ENCODE data around the gene ENAH.

Gene ENAH

DNA sequence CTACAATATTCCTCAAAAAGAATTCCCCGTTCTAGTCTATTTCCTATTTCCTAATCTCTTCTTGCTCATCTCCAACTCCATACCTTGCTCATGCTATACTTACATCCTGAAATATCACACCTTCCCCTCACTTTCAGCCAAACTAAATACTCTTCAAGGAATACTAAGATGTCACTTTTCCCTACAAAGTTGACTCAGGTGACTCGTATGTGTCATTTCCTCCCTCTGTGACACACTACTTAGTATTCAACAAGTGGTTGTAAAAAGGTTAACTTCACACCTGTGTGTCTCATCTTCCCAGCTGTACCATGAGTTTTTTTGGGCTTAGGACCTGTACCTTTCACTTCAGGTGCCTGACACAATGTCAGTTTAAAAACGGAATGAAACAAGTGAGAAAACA is 143.2 kb downstream of the ENAH start:
- TF ChIP-seq, protein P1, sequence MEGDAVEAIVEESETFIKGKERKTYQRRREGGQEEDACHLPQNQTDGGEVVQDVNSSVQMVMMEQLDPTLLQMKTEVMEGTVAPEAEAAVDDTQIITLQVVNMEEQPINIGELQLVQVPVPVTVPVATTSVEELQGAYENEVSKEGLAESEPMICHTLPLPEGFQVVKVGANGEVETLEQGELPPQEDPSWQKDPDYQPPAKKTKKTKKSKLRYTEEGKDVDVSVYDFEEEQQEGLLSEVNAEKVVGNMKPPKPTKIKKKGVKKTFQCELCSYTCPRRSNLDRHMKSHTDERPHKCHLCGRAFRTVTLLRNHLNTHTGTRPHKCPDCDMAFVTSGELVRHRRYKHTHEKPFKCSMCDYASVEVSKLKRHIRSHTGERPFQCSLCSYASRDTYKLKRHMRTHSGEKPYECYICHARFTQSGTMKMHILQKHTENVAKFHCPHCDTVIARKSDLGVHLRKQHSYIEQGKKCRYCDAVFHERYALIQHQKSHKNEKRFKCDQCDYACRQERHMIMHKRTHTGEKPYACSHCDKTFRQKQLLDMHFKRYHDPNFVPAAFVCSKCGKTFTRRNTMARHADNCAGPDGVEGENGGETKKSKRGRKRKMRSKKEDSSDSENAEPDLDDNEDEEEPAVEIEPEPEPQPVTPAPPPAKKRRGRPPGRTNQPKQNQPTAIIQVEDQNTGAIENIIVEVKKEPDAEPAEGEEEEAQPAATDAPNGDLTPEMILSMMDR (IDR thresholded peaks at IDR 0.05; ENCODE audit: low read depth, low read length, missing control alignments) = no peak
- DNase-seq (ENCODE audit: low read depth) = no peak
- no peak overlapping the region for H3K4me3 ChIP-seq (ENCODE audit: low read depth, low read length)

DNA sequence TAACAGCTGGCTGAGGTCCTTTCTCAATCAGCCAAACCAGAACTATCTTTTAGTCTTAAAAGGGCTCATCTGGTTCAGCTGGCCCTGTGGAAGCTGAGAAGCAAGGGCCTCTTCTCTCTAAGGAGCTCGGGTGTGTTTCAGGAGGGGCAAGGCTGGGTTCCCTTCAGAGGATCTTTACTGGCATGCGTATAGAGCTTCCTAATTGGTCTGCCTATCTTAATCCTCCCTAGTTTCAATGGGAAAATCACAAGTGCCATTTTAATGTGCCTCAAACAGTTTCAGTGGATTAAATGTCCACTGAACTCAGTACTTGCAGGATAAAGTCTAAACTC is 143.6 kb downstream of the ENAH start:
- TF ChIP-seq, protein P1 (IDR thresholded peaks at IDR 0.05; ENCODE audit: low read depth, low read length, missing control alignments) = no peak
- DNase-seq (ENCODE audit: low read depth) = no peak
- H3K4me3 ChIP-seq (ENCODE audit: low read depth, low read length) = no peak overlapping the region

DNA sequence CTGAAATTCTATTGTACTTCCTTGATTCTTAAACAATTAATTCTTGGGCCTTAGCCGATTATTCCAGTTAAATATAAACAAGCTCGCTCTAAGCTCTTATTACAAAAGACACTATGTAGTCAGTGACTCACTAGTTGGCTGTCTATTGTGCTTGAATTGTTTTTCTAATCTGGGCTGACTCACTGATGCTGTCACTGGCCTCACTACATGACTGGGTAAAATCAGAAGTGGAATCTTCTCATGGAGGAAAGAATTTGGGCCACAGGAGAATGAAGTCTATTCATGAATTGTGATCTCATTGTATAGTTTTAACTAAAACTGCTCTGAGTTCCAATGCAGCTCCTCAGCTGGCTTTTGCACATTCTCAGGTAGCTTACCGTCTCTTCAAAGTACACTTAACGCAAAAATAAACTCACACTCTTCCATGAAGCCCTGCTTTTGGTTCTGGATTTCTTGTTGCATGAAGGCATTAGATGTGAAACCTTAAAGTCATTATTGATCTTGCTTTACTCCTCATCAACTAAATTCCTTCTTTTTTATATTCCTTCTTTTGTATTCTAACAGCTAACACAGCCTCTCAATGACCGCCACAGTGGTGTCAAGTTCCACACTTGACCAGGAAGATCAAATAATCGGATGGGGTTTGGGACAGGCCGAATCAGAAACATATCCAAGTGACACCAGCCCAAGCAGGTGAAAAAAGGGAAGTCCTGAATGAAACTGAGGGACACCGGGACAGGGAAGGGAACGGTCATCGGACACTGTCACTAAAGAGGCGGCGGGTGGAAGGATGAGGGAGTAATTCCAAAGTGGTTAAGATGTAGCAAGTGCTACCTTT is 144.2 kb downstream of the ENAH start:
- no peak for DNase-seq (ENCODE audit: low read depth)
- no peak overlapping the region for H3K4me3 ChIP-seq (ENCODE audit: low read depth, low read length)
- TF ChIP-seq, protein P1 (IDR thresholded peaks at IDR 0.05; ENCODE audit: low read depth, low read length, missing control alignments) = no peak

DNA sequence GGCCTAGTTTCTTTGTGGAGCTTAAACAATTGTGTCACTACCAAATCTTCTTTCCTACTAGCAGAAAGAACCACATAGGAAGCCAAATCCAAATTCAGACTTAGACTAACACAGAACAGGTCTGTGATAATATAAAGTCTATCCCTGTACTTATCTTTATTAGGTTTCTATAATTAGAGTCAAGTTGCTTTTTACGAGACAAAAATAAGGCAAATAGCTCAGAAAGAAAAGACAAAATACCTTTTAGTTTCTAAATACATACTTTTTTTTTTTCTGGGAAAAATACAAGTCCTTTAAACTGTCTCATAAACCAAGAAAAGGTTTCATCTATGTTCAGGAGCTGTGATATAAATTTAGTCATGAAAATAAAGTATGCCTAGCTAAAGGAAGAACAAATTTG is 146.2 kb downstream of the ENAH start:
- no peak for DNase-seq (ENCODE audit: low read depth)
- TF ChIP-seq, protein P1 (IDR thresholded peaks at IDR 0.05; ENCODE audit: low read depth, low read length, missing control alignments) = no peak
- no peak overlapping the region for H3K4me3 ChIP-seq (ENCODE audit: low read depth, low read length)

DNA sequence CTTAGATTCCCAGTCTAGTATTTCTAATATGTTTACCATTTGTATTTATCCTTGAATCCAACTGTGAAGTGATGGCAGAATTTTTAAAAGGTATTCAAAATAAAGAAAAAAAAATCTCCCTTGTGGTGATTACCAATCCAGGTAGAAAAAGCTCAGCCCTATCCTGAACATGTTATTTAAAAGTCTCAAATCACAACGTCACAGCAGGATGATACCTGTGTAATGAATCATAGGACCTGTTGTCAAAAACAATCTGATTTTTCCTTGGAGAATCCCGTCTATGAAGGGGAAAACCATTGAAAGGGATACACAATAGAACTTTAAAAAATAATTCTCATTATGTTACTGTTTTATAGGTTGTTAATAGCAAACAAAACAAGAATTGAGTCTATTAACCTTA is 148.1 kb downstream of the ENAH start:
- H3K4me3 ChIP-seq (ENCODE audit: low read depth, low read length) = no peak overlapping the region
- TF ChIP-seq, protein P1 (IDR thresholded peaks at IDR 0.05; ENCODE audit: low read depth, low read length, missing control alignments) = no peak
- no peak for DNase-seq (ENCODE audit: low read depth)

DNA sequence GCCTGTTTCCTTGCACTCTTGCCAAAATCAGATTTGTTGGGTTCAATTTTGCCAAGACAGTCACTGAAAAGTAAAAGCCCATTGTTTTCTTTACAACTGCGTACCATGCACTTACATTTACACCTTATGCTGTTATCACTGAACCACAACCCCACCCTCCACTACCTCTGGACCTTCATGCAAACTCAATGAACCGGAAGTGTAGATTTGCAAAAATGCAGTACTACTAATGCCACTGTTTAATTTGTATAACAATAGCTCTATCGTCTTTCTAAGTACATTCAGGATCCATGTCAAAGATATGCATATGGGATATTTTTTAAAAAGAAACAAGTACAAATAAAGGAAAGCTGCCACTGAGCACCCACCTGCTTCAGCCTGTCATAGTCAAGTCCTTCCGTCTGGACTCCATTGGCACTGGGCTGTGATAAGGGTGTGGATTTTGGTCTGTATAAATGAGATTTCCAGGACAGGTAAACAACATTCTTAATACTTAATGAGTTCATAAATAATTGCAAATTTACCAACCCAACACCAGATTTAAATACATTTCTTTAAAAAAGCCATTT is 152.2 kb downstream of the ENAH start:
- TF ChIP-seq, protein P1 (IDR thresholded peaks at IDR 0.05; ENCODE audit: low read depth, low read length, missing control alignments) = no peak
- no peak overlapping the region for H3K4me3 ChIP-seq (ENCODE audit: low read depth, low read length)
- DNase-seq (ENCODE audit: low read depth) = no peak

All from GM12864 (cell line).